ENCODE results near the gene FGGY. TPM values are rescaled to one million over a fixed set of nuclear protein-coding genes. Genes with fewer than 3 reads are reported as not detected.

FGGY gene
- total RNA-seq, 1 donor from 2014 or later = 38.8 TPM

DNA sequence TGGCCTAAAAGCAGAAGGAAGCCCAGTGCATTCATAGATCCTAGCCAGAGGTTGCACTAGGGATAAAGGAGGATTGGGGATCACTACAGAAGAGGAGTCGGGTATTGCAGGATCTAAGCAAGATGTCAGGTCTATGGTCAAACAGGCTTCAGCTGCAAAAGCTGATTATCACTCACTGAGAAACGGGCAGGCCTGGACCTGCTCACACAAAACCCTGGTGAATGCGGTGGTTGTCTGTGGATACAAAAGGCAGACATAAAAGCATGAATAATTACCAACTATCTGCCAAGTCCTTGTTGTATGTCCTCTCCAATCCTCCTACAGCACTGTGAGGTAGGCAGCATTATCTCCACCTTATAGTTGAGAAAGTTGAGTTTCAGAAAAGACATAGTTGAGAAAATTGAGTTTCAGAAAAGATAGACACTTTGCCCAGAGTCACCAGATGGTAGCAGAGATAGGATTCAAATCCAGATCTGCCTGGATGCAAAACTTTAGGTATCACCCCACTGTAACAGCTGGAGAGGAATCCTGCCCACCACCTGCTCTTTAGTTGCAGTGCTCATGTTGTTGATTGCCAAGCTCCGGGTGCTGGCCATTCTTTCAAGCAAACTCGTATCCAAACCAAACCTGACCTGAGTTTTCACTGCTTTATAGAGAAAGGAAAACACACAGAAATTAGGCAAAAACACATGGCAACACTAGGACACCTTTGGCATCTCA is 468.3 kb downstream of the FGGY start:
- DNase-seq (ENCODE audit: low spot score) = no peak

DNA sequence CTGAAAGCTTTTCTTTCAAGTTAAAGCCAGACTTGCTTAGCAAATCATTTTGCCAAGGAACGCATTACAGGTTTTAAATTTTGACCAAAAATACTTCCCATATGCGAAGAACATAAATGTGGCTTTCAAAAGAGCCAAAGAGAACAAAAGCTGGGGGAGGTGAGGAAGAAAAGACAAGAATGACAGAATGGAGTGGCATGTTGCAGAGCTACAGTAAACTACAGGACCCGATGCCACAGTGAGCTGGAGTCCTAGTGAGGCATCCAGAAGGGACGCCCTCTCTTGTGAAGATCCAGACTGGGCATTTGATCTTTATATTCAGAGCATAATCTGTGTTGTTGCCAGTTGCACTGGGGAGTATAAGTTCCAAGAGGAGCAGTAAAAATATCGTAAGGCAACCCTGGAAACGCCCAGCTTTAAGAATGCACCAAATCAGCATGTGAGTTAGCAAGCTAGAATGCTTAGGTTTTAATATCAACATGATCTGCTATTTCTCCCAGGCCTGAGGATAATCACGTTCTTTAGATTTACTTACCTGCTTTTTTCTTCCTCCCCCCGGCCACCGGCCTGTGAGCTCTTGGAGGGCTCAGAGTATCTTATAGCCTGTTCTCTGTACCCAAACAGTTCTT is 469.4 kb downstream of the FGGY start:
- no peak for DNase-seq (ENCODE audit: low spot score)

DNA sequence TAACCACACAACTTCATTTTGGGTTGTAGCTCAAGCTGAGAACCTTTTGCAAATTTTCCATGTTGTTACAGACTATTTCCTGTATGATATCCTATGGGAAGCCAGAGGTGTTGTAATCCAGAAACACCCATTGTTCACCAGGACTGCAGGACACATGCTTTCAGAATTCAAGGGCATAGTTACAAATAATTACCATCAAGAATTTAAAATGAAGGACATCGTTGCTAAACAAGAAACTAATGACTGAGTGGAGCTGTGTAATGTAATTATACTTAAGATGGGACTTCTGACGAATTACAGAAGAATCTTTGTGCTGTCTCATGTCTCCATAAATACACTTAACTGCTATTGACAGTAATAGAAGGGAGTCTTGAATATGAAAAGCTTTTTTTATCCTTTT is 470.2 kb downstream of the FGGY start:
- DNase-seq (ENCODE audit: low spot score) = no peak

DNA sequence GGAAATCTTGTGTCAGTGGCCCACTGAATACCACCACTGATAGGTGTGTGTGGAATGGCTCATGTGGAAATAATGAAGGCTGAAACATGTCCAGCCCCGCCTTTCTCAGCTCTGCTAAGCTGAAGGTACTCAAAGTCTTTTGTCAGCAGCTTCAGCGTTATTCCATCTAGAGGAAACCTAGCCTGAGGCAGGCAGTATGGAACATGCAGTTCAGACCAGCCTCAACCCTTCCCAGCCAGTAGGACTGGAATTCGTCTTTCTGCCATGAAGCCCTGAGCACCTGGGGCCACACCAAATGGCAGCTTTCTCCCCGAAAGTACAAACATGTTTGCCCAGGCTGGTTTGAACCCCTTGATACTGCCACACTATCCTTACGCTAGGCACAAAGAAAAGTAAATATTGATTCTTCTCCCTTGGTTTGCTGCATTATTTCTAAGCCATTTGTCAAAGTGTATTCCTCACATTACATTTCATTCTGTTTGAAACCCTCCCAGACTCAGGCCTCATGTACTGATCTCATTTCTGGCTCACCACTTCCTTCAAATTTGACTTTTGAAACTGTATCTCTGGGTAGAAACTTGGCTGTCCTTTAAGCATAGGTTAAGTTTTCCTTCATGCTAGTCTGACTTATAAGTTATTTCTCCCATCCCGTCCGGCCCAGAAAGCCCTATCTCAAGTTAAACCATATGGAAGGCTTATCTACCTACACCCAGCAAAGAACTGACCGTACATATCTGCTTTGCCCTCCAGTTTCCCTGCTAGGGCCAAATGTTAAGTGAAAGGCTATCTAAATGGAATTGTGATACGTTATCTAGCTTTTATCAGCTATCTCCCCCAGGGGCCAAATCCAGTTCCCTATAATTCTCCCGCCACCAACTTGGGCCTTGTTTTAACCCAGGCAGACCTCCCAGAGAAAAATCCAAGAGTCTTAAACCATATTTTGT is 472.2 kb downstream of the FGGY start:
- DNase-seq (ENCODE audit: low spot score) = no peak

DNA sequence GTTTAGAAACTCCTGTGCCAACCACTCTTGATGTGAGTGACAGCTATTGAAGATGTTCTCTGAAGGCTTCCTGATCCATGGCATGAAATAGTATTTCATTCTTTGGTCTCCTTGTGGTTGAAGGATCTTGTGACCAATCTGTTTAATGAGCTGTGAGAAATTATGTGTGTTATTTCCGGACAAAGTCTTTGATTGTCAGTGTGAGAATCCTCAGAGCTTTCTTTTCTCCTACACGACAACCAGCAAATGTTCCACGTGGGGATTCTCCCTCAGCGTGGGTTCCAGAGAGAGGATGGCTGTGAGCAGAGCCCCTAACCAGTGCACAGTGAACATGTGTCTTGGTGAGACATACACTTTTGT is 472.8 kb downstream of the FGGY start:
- no peak for DNase-seq (ENCODE audit: low spot score)

DNA sequence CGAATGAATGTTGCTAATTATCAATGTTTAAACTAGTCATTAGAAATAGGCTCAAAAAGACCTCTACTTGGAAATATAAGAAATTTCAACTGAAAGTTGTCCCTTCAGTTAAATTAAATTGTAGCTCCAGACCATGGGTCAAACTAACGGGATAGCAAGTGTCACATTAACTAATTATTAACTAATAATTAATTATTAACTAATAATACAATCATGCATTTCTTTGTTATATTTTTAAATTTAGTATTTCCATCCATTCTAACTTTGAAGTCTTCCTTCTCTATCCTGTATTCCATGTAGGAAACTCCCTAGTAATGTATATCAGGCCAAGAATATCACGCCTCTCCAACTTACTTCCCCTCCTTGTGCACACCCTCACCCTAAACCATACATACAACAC is 474.5 kb downstream of the FGGY start:
- DNase-seq (ENCODE audit: low spot score) = no peak

DNA sequence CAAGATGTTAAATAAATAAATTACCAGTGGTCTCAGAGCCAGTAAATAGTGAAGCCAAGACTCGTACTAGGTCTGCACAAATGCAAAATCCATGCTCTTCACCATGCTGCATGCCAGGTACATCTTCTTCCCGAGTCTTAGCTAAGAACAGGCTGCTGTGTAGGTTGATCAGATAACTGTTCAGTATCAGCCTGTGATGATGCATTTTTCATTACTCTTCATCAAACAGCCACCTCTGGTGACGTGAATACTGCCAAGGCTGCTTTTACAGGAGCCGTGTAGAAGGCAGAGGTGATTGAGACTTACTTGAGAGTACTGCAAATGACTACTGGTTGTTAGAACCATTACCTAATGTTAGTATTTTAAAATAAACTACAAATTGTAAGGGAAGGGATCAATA is 478.6 kb downstream of the FGGY start:
- DNase-seq (ENCODE audit: low spot score) = no peak

DNA sequence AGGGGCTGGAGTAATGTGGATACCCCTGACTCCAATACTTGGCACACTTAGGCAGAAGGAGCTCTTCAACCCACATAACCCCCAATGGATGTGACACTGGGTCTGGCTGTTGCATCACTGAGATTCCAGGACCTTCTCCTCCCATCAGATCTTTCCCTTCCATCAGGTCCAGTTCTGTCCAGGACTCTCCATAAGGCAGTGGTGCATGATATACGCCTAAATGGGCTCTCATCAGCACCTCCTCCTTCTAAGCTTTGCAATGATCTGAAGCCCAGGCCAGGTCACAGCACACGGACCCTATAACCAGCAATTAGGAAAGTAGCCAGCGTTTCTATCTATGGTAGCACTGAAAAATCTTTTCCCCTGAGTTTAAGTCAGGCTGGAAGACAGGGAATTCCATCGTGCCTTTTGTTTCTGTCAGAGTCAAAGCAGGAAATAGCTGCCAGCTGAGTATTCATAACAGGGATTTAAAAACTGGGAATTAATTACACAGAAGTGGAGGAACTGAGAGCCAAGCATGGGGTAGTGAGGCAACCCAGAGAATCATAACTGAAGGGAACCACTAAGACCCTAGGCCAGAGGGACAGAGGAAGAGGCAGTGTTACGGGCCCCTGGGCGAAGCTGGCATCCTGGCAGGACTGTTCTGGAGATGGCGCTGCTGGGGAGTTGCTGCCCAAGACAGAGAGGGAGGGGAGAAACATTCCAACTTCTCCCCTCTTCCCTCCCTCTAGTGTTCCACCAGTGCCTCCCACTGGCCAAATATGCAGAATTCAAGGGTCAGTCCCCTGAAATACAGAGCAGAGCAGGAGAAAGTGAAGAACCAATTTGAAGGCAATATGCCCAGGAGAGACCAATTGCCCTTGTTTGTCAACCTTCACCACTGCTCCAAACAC is 480.3 kb downstream of the FGGY start:
- no peak for DNase-seq (ENCODE audit: low spot score)

DNA sequence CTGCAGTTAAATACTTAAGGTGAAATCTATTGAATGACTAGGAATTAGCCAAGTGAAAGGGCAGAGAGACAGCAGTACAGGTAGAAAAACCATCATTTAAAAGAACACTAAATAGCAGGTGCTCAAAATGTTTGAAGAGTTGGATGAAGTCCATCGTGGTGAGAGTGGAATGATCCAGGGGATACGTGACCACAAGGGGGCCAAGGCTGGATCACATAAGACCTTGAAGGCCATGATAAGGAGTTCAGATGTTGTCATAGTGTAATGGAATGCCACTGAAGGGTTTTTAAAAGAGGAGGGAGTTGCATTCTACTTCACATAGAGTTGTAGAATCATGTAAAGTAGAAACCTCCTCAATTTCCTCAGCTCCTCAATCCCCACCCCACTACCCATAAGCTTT is 483.1 kb downstream of the FGGY start:
- DNase-seq (ENCODE audit: low spot score) = no peak

DNA sequence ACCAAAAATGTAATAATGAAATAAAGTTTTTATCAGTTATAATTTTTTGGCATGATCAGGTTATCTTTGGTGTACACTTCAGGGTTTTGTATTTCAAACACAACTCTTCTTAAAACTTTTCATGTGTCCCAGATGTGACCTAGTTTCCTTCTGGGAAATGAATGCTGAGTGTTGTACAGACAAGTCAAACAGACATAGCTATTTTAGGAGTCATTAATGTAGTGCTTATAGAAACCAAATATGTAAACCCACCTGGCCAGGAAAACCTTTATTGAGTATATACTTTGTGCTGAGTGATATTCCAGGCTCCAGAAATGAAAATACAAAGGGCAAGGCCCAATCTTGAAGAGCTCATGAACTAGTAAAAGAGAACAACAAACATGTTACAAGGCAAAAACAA is 491.9 kb downstream of the FGGY start:
- DNase-seq (ENCODE audit: low spot score) = no peak

DNA sequence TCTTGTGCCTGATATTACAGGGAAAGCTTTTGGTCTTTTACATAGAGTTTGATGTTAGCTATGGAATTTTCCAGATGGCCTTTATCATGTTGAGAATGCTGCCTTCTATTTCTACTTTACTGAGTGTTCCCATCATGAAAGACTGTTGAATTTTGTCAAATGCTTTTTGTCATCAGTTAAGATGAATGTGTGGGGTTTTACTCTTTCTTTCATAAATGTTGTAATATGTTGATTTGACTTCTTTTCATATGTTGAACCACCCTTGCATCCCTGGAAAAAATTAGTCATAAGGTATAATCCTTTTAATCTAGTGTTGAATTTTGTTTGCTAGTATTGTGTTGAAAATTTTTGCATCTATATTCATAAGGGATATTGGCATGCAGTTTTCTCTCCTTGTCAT is 501.7 kb downstream of the FGGY start:
- no peak for DNase-seq (ENCODE audit: low spot score)

DNA sequence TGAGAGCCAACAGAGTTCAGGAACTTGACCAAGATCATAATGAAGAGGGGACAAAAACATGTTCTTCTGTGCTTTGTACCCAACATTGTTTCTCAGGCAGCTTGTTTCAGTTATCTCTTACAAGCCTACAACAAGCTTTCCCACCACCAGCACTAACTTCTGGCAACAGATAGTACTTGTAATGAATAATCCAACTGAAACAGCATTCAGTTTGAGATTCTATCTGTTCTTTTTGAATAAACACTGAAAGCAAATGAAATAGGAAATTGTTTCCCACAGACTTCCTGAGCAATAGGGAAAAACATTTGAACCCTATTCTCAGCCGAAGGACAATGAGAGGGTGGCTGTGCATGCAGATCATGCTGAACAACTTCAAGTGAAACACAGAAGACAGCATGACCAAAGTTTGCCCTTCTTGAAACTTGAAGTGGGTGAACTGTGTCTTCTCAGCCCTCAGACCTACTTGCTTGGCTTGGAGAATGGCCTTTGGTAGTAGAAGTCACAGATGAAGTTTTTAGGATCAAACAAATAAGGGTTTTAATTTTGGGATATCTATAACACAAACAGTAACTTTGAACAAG is 506.7 kb downstream of the FGGY start:
- DNase-seq (ENCODE audit: low spot score) = no peak

DNA sequence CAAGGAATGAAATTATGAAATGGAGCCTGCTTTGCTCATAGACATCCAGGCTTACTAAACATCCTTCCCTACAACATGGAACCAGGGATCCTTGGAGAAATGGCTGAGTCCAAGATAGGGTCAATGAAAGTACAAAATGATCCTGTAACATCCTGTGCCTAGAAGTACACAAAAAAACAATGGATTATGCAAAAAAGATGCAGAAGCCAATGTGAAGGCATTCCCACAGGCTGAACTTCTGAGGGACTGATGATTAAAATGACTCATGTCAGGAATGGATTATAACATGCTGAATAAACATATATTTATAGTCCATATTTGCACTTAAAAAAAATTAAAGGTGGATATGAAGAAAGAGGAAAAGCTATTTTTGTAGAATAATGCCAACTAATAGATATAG is 507.4 kb downstream of the FGGY start:
- no peak for DNase-seq (ENCODE audit: low spot score)

DNA sequence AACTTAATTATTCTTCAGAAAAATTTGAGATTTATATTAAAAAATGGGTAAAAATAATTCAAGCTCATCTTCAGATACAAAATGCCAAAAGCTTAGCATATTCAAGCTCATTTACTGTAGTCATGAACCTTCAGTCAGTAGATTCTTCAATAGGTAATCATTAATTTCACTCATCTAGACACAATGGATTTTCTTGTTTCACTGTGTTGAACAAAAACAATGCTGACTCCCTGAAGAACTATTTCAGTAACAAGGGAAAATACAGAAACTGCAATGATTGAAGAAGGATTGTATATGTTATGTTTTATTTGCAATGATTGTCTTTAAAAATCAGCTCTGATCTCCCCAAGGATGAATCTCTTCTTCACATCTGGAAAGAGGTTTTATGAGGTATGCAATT is 508.7 kb downstream of the FGGY start:
- DNase-seq (ENCODE audit: low spot score) = no peak

All from ureter (tissue), 1 donor.